Stimulated activated CD8-positive, alpha-beta memory T cell treated with anti-CD3 and anti-CD28 coated beads, Interleukin-7, amount 100 ng/mL, for 48 hours (primary cell): ENCODE measurements around the gene PRKAR2B.
"Not testable (repeated sequence)": the region's sequence is repeated elsewhere in the genome, so short reads cannot be mapped to it uniquely, and the experiment has no call there.

Experiments
- DNase-seq, 2 donors: peaks; one replicate each; pipeline ENCODE4 v3.0.0-alpha.2; 2020; ENCODE audit warnings: low read depth in 1 of 2; ENCODE audit errors: extremely low read depth in 1 of 2

The PRKAR2B gene

GRCh38 chr7:107047902-107048782 is 3.6 kb downstream of the PRKAR2B start:
- DNase-seq: no peak

- DNase-seq: no peak
These were observed 4.4 kb downstream of the PRKAR2B start for GRCh38 chr7:107048783-107049418.

GRCh38 chr7:107049480-107049879 is 5.0 kb downstream of the PRKAR2B start:
- DNase-seq: no peak

DNA sequence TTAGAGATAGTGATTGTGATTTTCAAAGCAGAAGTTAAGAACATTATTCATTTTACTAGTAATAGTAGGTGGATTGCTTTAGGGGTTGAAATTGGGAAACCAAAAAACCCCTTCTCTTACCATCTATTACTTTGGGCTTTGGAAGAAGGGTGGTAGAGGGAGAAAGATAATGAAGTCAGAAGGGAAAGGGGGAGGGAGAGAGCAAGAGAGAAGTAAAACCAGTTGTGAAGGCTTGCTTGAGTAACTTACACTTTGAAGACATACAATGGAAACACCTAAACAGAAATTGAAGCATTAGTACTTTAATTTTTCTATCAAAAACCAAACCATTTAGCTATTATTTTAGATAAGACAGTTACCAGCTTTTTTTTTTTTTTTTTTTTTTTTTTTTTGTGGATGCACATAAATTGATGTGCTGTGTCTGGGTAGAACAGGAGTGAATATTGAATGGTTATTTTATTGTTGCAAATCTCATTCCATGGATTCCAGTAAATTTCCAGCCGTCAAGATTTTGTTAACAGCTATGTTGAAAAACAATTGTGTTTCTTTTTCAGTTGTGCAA is 5.5 kb downstream of the PRKAR2B start:
- DNase-seq: no peak

- no peak for DNase-seq
These were observed 6.9 kb downstream of the PRKAR2B start for GRCh38 chr7:107051376-107051775.

- DNase-seq: not testable (repeated sequence)
These were observed 10.5 kb downstream of the PRKAR2B start for GRCh38 chr7:107054965-107055364.

DNA sequence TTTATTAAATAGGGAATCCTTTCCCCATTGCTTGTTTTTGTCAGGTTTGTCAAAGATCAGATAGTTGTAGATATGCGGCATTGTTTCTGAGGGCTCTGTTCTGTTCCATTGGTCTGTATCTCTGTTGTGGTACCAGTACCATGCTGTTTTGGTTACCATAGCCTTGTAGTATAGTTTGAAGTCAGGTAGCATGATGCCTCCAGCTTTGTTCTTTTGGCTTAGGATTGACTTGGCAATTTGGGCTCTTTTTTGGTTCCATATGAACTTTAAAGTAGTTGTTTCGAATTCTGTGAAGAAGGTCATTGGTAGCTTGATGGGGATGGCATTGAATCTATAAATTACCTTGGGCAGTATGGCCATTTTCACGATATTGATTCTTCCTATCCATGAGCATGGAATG is 11.6 kb downstream of the PRKAR2B start:
- not testable (repeated sequence) for DNase-seq

- no peak for DNase-seq
These were observed 12.4 kb downstream of the PRKAR2B start for GRCh38 chr7:107056728-107057473.

GRCh38 chr7:107057474-107057833 is 12.9 kb downstream of the PRKAR2B start:
- DNase-seq: no peak

DNA sequence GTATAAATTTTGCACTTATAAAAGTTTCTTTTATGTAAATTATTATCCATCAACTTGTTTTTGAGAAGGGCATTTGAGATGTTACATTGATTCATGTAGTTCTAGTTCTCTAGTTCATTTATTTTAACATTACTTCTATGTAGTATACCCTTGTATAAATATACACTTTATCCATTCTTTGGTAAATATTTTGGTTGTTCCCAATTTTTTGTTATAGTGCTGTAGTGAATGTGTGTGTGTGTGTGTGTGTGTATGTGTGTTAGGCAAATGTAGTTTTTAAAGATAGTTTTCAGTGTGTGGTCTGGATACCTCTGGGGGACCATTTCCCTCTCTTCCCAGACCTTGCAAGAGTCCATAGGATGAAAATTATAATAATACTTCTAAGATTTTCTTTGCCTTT is 15.0 kb downstream of the PRKAR2B start:
- no peak for DNase-seq

DNA sequence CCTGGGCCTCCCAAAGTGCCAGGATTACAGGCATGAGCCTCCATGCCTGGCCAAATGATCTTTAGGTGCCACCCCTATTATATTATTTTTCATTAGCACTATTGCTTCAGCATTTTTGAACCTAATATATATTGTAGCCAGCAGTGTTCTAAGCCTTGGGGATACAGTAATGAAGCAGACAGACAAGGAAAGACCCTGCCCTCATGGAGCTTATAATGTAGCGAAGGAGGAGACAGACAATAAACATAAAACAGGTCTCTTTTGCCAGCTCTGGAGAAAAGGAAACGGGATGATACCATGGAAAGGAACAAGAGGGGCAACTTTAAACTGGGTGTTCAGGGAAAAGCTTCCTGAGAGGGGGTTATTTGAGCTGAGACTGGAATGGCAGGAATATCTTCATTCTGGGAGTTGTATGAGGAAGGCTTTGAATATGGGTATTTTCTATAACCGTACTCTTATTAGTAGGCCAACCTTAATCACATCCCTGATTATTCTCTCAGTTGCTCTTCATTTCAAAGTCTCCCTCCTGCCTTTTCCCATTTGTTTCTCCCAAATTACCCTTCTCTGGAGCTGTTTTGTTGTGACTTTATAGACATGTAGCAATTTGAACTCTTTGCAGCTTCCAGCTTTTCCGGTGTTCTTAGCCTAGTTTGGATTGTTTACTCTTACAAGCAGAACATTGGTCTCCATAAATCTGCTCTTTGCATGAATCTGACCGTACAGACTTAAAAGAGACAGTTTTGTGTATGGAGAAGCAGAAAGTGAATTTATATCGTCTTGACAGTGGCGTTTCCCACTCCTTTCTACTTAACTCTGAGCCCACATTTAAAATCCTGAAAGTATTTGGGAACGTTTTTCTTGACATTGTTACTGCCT is 19.0 kb downstream of the PRKAR2B start:
- no peak for DNase-seq

DNA sequence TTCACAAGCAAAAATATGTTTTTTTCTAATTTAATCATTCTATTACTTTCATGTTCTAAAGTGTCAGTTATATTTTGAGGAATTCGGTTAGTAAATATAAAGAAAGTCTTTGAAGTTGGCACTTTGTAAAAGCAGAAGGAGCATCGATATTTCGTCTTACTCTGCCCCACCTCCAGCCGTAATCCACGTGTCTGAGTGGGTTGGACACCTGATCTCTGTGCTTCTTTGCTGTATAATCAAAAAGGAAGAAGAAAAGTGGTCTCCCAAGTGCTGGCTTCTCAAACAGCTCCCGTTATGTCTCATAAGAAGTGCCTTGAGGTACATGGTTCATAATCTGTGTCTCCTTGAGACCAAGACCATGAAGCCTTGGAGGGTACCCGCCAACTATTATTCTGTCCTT is 19.8 kb downstream of the PRKAR2B start:
- no peak for DNase-seq

- DNase-seq: no peak
These were observed 21.4 kb downstream of the PRKAR2B start for GRCh38 chr7:107065929-107066247.

DNA sequence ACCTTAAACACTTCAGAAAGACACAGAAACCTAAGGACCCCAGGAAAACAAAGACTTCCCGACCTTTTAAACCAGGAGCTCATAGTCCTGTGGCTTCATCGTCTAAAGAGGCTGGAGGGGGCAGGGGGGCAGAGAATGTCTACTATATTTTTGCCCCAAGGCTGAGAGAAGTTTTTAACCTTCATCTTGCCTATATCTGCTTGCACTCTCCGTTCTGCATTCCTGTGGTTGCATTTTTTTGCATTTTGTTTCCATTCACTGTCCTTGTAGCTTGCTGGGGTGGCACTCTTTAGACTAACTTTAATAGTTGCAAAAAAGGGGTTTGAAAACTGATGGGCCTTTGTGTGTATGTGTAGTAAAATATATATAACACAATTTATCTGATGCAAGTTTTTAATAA is 23.7 kb downstream of the PRKAR2B start:
- DNase-seq: no peak

DNA sequence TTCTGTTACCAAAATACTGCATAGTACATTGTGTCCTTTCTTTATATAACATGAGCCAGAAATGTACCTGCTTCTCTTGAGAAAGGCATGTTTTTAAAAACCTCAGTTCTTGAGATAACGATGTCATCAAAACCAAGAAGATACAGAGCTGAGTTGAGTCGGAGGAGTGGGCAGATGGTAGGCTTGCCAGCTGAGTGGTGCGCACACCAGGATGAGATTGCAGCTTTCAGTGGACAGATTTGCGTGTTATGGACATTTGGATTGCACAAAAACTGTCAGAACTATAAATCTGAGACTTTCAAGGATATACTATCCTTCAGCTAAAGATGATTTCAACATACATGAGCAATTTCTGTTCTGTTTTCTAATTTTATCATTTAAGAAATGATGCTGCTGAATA is 25.0 kb downstream of the PRKAR2B start:
- DNase-seq: no peak

DNA sequence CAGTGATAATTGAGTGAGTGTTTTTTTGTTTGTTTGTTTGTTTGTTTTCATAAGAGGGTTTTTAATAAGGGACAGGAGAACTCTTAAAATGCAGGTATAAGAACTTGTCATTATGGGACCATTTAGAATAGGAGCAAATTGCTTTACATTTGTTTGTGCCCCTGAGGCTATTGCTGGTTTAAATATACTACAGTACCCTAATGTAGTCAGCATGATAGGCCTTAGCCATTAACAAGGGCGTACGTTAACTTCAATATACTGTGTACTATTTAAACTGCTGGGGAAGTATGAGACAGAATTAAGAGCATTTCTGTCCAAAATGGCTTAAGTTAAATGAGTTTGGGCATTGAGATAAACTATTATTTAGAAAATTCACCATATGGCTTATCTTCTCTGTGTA is 26.2 kb downstream of the PRKAR2B start:
- no peak for DNase-seq

GRCh38 chr7:107071129-107071528 is 26.6 kb downstream of the PRKAR2B start:
- DNase-seq: no peak

GRCh38 chr7:107072133-107072532 is 27.6 kb downstream of the PRKAR2B start:
- no peak for DNase-seq

DNA sequence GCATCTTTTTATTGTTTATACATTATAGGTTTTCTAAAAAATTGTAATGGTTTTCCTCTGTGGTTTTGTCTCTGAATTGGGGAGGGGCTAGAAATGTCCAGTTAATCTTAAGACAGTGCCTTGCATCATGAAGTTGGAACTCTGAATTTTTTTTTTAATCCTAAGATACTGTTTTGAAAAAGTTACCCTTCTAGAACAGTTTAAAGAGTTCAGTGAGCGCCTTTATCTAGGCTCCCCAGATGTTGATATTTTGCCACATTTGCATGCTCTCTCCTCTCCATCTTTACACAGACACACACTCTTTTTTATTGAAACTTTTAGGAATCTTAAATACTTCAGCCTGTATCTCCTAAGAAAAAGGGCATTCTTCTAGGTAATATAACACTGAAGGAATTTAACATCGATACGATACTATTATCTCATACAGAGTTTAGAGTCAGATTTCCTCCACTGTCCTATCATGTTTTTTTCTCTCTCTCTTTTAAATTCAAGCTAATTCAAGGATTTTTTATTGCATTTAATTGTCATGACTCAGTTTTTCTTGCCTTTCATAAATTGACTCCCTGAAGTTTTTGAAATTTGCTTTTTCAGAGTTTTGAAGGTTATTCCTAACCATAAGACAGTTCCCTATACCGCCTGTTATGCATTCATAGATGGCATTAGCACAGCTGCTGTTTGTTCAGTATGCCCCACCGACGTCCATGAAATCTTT is 31.5 kb downstream of the PRKAR2B start:
- no peak for DNase-seq
